Measurements from ENCODE around the gene TMEM266.

TMEM266 gene

GRCh38 chr15:76118767-76119166 is 59.0 kb downstream of the TMEM266 start:
- DNase-seq: no peak
- no peak overlapping the region for H3K4me3 ChIP-seq (ENCODE audit: insufficient read depth in 1 of 2, low read depth in 1 of 2, low read length in 2 of 2)
- peaks cover 2% of the 10 kb centered on the region for H3K4me1 ChIP-seq (ENCODE audit: control insufficient read depth, insufficient read depth, low read depth, low read length)
- H3K27ac ChIP-seq (ENCODE audit: low read length, poor library complexity, severe bottlenecking): no peak overlapping the region
- H3K79me1 ChIP-seq (replicated peaks; ENCODE audit: low read length, poor library complexity, severe bottlenecking): no peaks in the 10 kb centered on the region
- no peak overlapping the region for H3K4me2 ChIP-seq (ENCODE audit: low read length, poor library complexity, severe bottlenecking)
- 87% methylated on average over 6 of the region's 6 CpGs for WGBS
- peaks cover 21 to 49% of the 10 kb centered on the region in 2 experiments for H3K27me3 ChIP-seq (ENCODE audit: control insufficient read depth in 1 of 2, insufficient read depth in 1 of 2, low read length in 2 of 2)
- no peaks in the 10 kb centered on the region for H3K9me3 ChIP-seq (ENCODE audit: control insufficient read depth, low read length)
- no peak overlapping the region for H3K23ac ChIP-seq (ENCODE audit: low read length in 2 of 2)
- no peak overlapping the region for H3K14ac ChIP-seq (ENCODE audit: low read length in 2 of 2)
- no peak overlapping the region for H3K9ac ChIP-seq (ENCODE audit: low read length)
- no peak overlapping the region for H2BK15ac ChIP-seq (ENCODE audit: low read depth, poor library complexity, severe bottlenecking)
- H3K36me3 ChIP-seq (ENCODE audit: control insufficient read depth in 1 of 2, insufficient read depth in 2 of 2, low read depth in 1 of 2, low read length in 2 of 2): no peaks in the 10 kb centered on the region
- H2AFZ ChIP-seq (ENCODE audit: low read depth, low read length): no peak overlapping the region
- H4K8ac ChIP-seq (ENCODE audit: low read length): no peak overlapping the region
- no peak overlapping the region for H3K4ac ChIP-seq (ENCODE audit: low read depth in 1 of 2, low read length in 2 of 2)
- no peak overlapping the region for H3K18ac ChIP-seq (ENCODE audit: low read depth in 1 of 2, low read length in 2 of 2)
- H2AK5ac ChIP-seq (ENCODE audit: low read length, severe bottlenecking): no peak overlapping the region
- no peak overlapping the region for H2BK120ac ChIP-seq (ENCODE audit: low read depth, low read length)
- H4K91ac ChIP-seq (ENCODE audit: low read length): no peak overlapping the region
- no peak overlapping the region for H2BK5ac ChIP-seq (ENCODE audit: low read depth, low read length, poor library complexity, severe bottlenecking)
- H2BK12ac ChIP-seq (ENCODE audit: low read length in 2 of 2): no peak overlapping the region

GRCh38 chr15:76123031-76123430 is 63.2 kb downstream of the TMEM266 start:
- Histone ChIP-seq H3K4me1 (ENCODE audit: control insufficient read depth, insufficient read depth, low read depth, low read length) (peaks cover 2% of the 10 kb centered on the region), H4K8ac (ENCODE audit: low read length) (no peak overlapping the region), H3K14ac (ENCODE audit: low read length in 2 of 2) (no peak overlapping the region), H2BK15ac (ENCODE audit: low read depth, poor library complexity, severe bottlenecking) (no peak overlapping the region), H2BK5ac (ENCODE audit: low read depth, low read length, poor library complexity, severe bottlenecking) (no peak overlapping the region), H3K9ac (ENCODE audit: low read length) (no peak overlapping the region), H3K23ac (ENCODE audit: low read length in 2 of 2) (no peak overlapping the region), H3K27ac (ENCODE audit: low read length, poor library complexity, severe bottlenecking) (no peak overlapping the region), H3K18ac (ENCODE audit: low read depth in 1 of 2, low read length in 2 of 2) (no peak overlapping the region), H3K4me2 (ENCODE audit: low read length, poor library complexity, severe bottlenecking) (no peak overlapping the region), H2BK12ac (ENCODE audit: low read length in 2 of 2) (no peak overlapping the region), H3K36me3 (ENCODE audit: control insufficient read depth in 1 of 2, insufficient read depth in 2 of 2, low read depth in 1 of 2, low read length in 2 of 2) (no peaks in the 10 kb centered on the region), H3K27me3 (ENCODE audit: control insufficient read depth in 1 of 2, insufficient read depth in 1 of 2, low read length in 2 of 2) (peaks cover 19 to 30% of the 10 kb centered on the region in 2 experiments), H4K91ac (ENCODE audit: low read length) (no peak overlapping the region), H3K79me1 (replicated peaks; ENCODE audit: low read length, poor library complexity, severe bottlenecking) (no peaks in the 10 kb centered on the region), H2BK120ac (ENCODE audit: low read depth, low read length) (no peak overlapping the region), H3K4ac (ENCODE audit: low read depth in 1 of 2, low read length in 2 of 2) (no peak overlapping the region), H3K4me3 (ENCODE audit: insufficient read depth in 1 of 2, low read depth in 1 of 2, low read length in 2 of 2) (no peak overlapping the region), H3K9me3 (ENCODE audit: control insufficient read depth, low read length) (peaks cover 6% of the 10 kb centered on the region), H2AK5ac (ENCODE audit: low read length, severe bottlenecking) (no peak overlapping the region), H2AFZ (ENCODE audit: low read depth, low read length) (no peak overlapping the region)
- DNase-seq: no peak

- no peak overlapping the region for H2AFZ ChIP-seq (ENCODE audit: low read depth, low read length)
- H3K36me3 ChIP-seq (ENCODE audit: control insufficient read depth in 1 of 2, insufficient read depth in 2 of 2, low read depth in 1 of 2, low read length in 2 of 2): no peaks in the 10 kb centered on the region
- H3K14ac ChIP-seq (ENCODE audit: low read length in 2 of 2): no peak overlapping the region
- WGBS: 100% methylated on average over 2 of the region's 2 CpGs
- no peak overlapping the region for H3K4me2 ChIP-seq (ENCODE audit: low read length, poor library complexity, severe bottlenecking)
- no peak overlapping the region for H3K4me3 ChIP-seq (ENCODE audit: insufficient read depth in 1 of 2, low read depth in 1 of 2, low read length in 2 of 2)
- no peak overlapping the region for H2AK5ac ChIP-seq (ENCODE audit: low read length, severe bottlenecking)
- peaks cover 23 to 42% of the 10 kb centered on the region in 2 experiments for H3K27me3 ChIP-seq (ENCODE audit: control insufficient read depth in 1 of 2, insufficient read depth in 1 of 2, low read length in 2 of 2)
- no peak overlapping the region for H2BK120ac ChIP-seq (ENCODE audit: low read depth, low read length)
- no peak overlapping the region for H3K27ac ChIP-seq (ENCODE audit: low read length, poor library complexity, severe bottlenecking)
- no peak overlapping the region for H2BK12ac ChIP-seq (ENCODE audit: low read length in 2 of 2)
- no peak for DNase-seq
- no peak overlapping the region for H2BK15ac ChIP-seq (ENCODE audit: low read depth, poor library complexity, severe bottlenecking)
- H3K18ac ChIP-seq (ENCODE audit: low read depth in 1 of 2, low read length in 2 of 2): no peak overlapping the region
- H3K23ac ChIP-seq (ENCODE audit: low read length in 2 of 2): no peak overlapping the region
- no peak overlapping the region for H4K8ac ChIP-seq (ENCODE audit: low read length)
- H3K79me1 ChIP-seq (replicated peaks; ENCODE audit: low read length, poor library complexity, severe bottlenecking): no peaks in the 10 kb centered on the region
- H3K9ac ChIP-seq (ENCODE audit: low read length): no peak overlapping the region
- H4K91ac ChIP-seq (ENCODE audit: low read length): no peak overlapping the region
- no peak overlapping the region for H2BK5ac ChIP-seq (ENCODE audit: low read depth, low read length, poor library complexity, severe bottlenecking)
- peaks cover 6% of the 10 kb centered on the region for H3K9me3 ChIP-seq (ENCODE audit: control insufficient read depth, low read length)
- H3K4ac ChIP-seq (ENCODE audit: low read depth in 1 of 2, low read length in 2 of 2): no peak overlapping the region
- no peaks in the 10 kb centered on the region for H3K4me1 ChIP-seq (ENCODE audit: control insufficient read depth, insufficient read depth, low read depth, low read length)
Measured at GRCh38 chr15:76127169-76127568, 67.4 kb downstream of the TMEM266 start.

- H2AFZ ChIP-seq (ENCODE audit: low read depth, low read length): no peak overlapping the region
Measured at GRCh38 chr15:76127880-76128279, 68.1 kb downstream of the TMEM266 start.

More at GRCh38 chr15:76127880-76128279, 68.1 kb downstream of the TMEM266 start:
- Histone ChIP-seq H3K23ac (ENCODE audit: low read length in 2 of 2) (no peak overlapping the region), H2BK5ac (ENCODE audit: low read depth, low read length, poor library complexity, severe bottlenecking) (no peak overlapping the region), H3K4ac (ENCODE audit: low read depth in 1 of 2, low read length in 2 of 2) (no peak overlapping the region), H4K91ac (ENCODE audit: low read length) (no peak overlapping the region), H2AK5ac (ENCODE audit: low read length, severe bottlenecking) (no peak overlapping the region), H3K4me2 (ENCODE audit: low read length, poor library complexity, severe bottlenecking) (no peak overlapping the region), H3K9ac (ENCODE audit: low read length) (no peak overlapping the region), H3K27ac (ENCODE audit: low read length, poor library complexity, severe bottlenecking) (no peak overlapping the region), H2BK120ac (ENCODE audit: low read depth, low read length) (no peak overlapping the region), H3K9me3 (ENCODE audit: control insufficient read depth, low read length) (peaks cover 6% of the 10 kb centered on the region), H2BK12ac (ENCODE audit: low read length in 2 of 2) (no peak overlapping the region), H3K27me3 (ENCODE audit: control insufficient read depth in 1 of 2, insufficient read depth in 1 of 2, low read length in 2 of 2) (peaks cover 23 to 37% of the 10 kb centered on the region in 2 experiments), H2BK15ac (ENCODE audit: low read depth, poor library complexity, severe bottlenecking) (no peak overlapping the region), H3K14ac (ENCODE audit: low read length in 2 of 2) (no peak overlapping the region), H4K8ac (ENCODE audit: low read length) (no peak overlapping the region), H3K36me3 (ENCODE audit: control insufficient read depth in 1 of 2, insufficient read depth in 2 of 2, low read depth in 1 of 2, low read length in 2 of 2) (no peaks in the 10 kb centered on the region), H3K18ac (ENCODE audit: low read depth in 1 of 2, low read length in 2 of 2) (no peak overlapping the region), H3K79me1 (replicated peaks; ENCODE audit: low read length, poor library complexity, severe bottlenecking) (no peaks in the 10 kb centered on the region), H3K4me3 (ENCODE audit: insufficient read depth in 1 of 2, low read depth in 1 of 2, low read length in 2 of 2) (no peak overlapping the region), H3K4me1 (ENCODE audit: control insufficient read depth, insufficient read depth, low read depth, low read length) (no peaks in the 10 kb centered on the region)
- no peak for DNase-seq
- WGBS: 60% methylated on average over 3 of the region's 4 CpGs

Data from mesenchymal stem cell (in vitro differentiated cells and primary cell).